Measurements from ENCODE around the gene CELA2A.
"Not testable (repeated sequence)": the region's sequence is repeated elsewhere in the genome, so short reads cannot be mapped to it uniquely, and the experiment has no call there.

CELA2A gene

GRCh38 chr1:15469821-15470448, 13.4 kb downstream of the CELA2A start:
- DNase-seq = not testable (repeated sequence)

- DNase-seq = not testable (repeated sequence)
Observed at GRCh38 chr1:15471067-15471466, 14.5 kb downstream of the CELA2A start.

GRCh38 chr1:15471723-15472122, 15.2 kb downstream of the CELA2A start:
- DNase-seq = not testable (repeated sequence)

- DNase-seq = no peak
Observed at GRCh38 chr1:15472587-15472986, 16.1 kb downstream of the CELA2A start.

GRCh38 chr1:15475752-15476314, 19.3 kb downstream of the CELA2A start, which contains the start of gene CELA2B:
Gene CELA2B (plus strand): TSS chr1:15476104. CDS start chr1:15476126, 22 bp downstream.
- DNase-seq = no peak

- no peak for DNase-seq
Observed at GRCh38 chr1:15476927-15477326, 20.4 kb downstream of the CELA2A start.

- no peak for DNase-seq
Observed at GRCh38 chr1:15477646-15478212, 21.2 kb downstream of the CELA2A start.

GRCh38 chr1:15479654-15480347, 23.3 kb downstream of the CELA2A start:
- no peak for DNase-seq

GRCh38 chr1:15482455-15482854, 25.9 kb downstream of the CELA2A start:
- DNase-seq = not testable (repeated sequence)

GRCh38 chr1:15482983-15483543, 26.5 kb downstream of the CELA2A start:
- not testable (repeated sequence) for DNase-seq

GRCh38 chr1:15483971-15484370, 27.4 kb downstream of the CELA2A start:
- DNase-seq = no peak

- DNase-seq = not testable (repeated sequence)
Observed at GRCh38 chr1:15484443-15484842, 27.9 kb downstream of the CELA2A start.

GRCh38 chr1:15485636-15486035, 29.1 kb downstream of the CELA2A start:
- DNase-seq = no peak

- not testable (repeated sequence) for DNase-seq
Observed at GRCh38 chr1:15486844-15487610, 30.5 kb downstream of the CELA2A start.

GRCh38 chr1:15488371-15488770, 31.8 kb downstream of the CELA2A start:
- DNase-seq = no peak

- DNase-seq = no peak
Observed at GRCh38 chr1:15489052-15489736, 32.7 kb downstream of the CELA2A start.

GRCh38 chr1:15491010-15491409, 34.5 kb downstream of the CELA2A start:
- not testable (repeated sequence) for DNase-seq

- no peak for DNase-seq
Observed at GRCh38 chr1:15492596-15492995, 36.1 kb downstream of the CELA2A start.

GRCh38 chr1:15493869-15494390, 37.4 kb downstream of the CELA2A start:
- no peak for DNase-seq

GRCh38 chr1:15500184-15501178, 43.9 kb downstream of the CELA2A start:
- no peak for DNase-seq
